Measurements from ENCODE around the gene ATF5.
"Not testable (repeated sequence)": the region's sequence is repeated elsewhere in the genome, so short reads cannot be mapped to it uniquely, and the experiment has no call there.

Gene ATF5

DNA sequence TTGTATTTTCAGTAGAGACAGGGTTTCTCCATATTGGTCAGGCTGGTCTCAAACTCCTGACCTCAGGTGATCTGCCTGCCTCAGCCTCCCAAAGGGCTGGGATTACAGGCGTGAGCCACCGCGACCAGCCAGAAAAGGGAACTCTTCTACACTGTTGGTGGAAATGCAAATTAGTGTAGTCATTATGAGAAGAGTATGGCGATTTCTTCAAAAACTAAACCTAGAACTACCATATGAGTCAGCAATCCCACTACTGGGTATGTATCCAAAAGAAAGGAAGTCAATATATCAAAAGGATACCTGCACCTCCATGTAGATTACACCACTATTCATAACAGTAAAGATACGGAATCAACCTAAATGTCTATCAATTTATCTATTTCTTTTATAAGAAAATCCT, 15.6 kb downstream of the ATF5 start:
- peak; percentile 86 for ATAC-seq

GRCh38 chr19:49946415-49946814, 17.4 kb downstream of the ATF5 start:
- Mint-ChIP-seq H3K27ac (no peak overlapping the region), H3K9me3 (peaks cover 3% of the 10 kb centered on the region), H3K36me3 (no peaks in the 10 kb centered on the region), H3K27me3 (peaks cover 65% of the 10 kb centered on the region), H3K4me3 (no peak overlapping the region), H3K4me1 (peaks cover 23% of the 10 kb centered on the region)
- ATAC-seq, result no peak

More for the DNA sequence above, 15.6 kb downstream of the ATF5 start:
- not testable (repeated sequence) for H3K4me3 Mint-ChIP-seq, H3K36me3 Mint-ChIP-seq, H3K9me3 Mint-ChIP-seq, H3K27ac Mint-ChIP-seq
- H3K27me3 Mint-ChIP-seq, result peaks cover 58% of the 10 kb centered on the region
- peaks cover 18% of the 10 kb centered on the region for H3K4me1 Mint-ChIP-seq

GRCh38 chr19:49949742-49950589, 21.0 kb downstream of the ATF5 start:
- peaks cover 30% of the 10 kb centered on the region for H3K4me1 Mint-ChIP-seq
- H3K9me3 Mint-ChIP-seq, result no peaks in the 10 kb centered on the region
- no peaks in the 10 kb centered on the region for H3K36me3 Mint-ChIP-seq
- H3K27me3 Mint-ChIP-seq, result peaks cover 73% of the 10 kb centered on the region
- no peak overlapping the region for H3K27ac Mint-ChIP-seq
- no peak overlapping the region for H3K4me3 Mint-ChIP-seq
- ATAC-seq, result no peak

DNA sequence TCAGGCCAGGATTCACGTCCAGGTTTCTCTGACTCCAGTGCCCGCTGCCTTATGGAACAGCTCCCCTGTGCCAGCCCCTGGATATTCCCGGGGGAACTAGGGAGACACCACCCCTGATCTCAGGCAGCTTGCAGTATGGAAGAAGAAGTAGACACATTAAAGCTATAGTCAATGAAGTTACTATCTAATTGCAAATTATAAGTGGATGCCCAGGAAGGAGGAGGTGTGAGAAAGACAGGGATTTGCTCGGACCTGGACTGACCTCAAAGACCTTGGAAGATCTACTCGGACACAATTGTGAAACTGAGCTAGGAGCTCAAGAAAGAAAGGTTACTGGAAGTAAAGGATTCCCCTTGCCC, 21.6 kb downstream of the ATF5 start:
- H3K27ac Mint-ChIP-seq, result no peak overlapping the region
- no peak overlapping the region for H3K4me3 Mint-ChIP-seq
- H3K27me3 Mint-ChIP-seq, result peaks cover 79% of the 10 kb centered on the region

DNA sequence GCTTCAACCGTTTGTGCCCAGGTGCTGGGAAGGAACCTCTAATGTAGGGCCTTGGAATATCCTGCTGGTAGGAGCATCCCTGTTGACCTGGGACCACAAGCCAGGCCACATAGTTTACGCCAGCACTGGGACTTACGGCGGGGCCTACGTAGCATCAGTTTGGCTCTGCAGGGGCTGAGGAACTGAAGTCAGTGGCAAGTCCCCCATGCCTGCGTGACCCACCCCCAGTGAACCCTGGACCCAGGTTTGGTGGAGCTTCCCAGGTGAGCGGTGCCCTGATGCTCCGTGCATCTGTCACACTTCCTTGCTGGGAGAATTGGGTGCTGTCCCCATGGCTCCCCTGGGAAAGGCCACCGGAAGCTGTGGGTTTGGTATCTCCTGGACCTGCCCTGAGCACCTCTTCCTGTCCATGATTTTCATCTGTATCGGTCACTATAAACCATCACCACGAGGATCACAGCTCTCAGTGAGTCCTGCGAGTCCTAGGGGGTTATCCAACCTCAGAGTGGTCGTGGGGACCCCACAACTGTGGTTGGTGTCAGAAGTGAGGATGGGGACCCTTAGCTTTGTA, 22.0 kb downstream of the ATF5 start:
- H3K27ac Mint-ChIP-seq, result no peak overlapping the region
- no peak for ATAC-seq
- H3K4me3 Mint-ChIP-seq, result no peak overlapping the region
- no peaks in the 10 kb centered on the region for H3K36me3 Mint-ChIP-seq
- no peaks in the 10 kb centered on the region for H3K9me3 Mint-ChIP-seq
- H3K27me3 Mint-ChIP-seq, result peaks cover 80% of the 10 kb centered on the region
- H3K4me1 Mint-ChIP-seq, result peaks cover 24% of the 10 kb centered on the region

More for the DNA sequence above, 21.6 kb downstream of the ATF5 start:
- no peak for ATAC-seq
- Mint-ChIP-seq H3K36me3 (no peaks in the 10 kb centered on the region), H3K4me1 (peaks cover 24% of the 10 kb centered on the region), H3K9me3 (no peaks in the 10 kb centered on the region)

GRCh38 chr19:49951806-49952478, 22.9 kb downstream of the ATF5 start:
- no peaks in the 10 kb centered on the region for H3K36me3 Mint-ChIP-seq
- peaks cover 71% of the 10 kb centered on the region for H3K27me3 Mint-ChIP-seq
- no peak for ATAC-seq
- no peak overlapping the region for H3K4me3 Mint-ChIP-seq
- peaks cover 24% of the 10 kb centered on the region for H3K4me1 Mint-ChIP-seq
- no peaks in the 10 kb centered on the region for H3K9me3 Mint-ChIP-seq
- H3K27ac Mint-ChIP-seq, result no peak overlapping the region

- Mint-ChIP-seq H3K27ac (no peak overlapping the region), H3K27me3 (peaks cover 70% of the 10 kb centered on the region), H3K36me3 (no peaks in the 10 kb centered on the region), H3K9me3 (no peaks in the 10 kb centered on the region), H3K4me1 (peaks cover 24% of the 10 kb centered on the region), H3K4me3 (no peak overlapping the region)
- no peak for ATAC-seq
These were observed 23.5 kb downstream of the ATF5 start for GRCh38 chr19:49952479-49952836.

- Mint-ChIP-seq H3K27me3 (peaks cover 69% of the 10 kb centered on the region), H3K4me1 (peaks cover 24% of the 10 kb centered on the region), H3K27ac (no peak overlapping the region), H3K36me3 (no peaks in the 10 kb centered on the region), H3K9me3 (no peaks in the 10 kb centered on the region), H3K4me3 (no peak overlapping the region)
- ATAC-seq, result no peak
These were observed 23.9 kb downstream of the ATF5 start for GRCh38 chr19:49952906-49953305.

DNA sequence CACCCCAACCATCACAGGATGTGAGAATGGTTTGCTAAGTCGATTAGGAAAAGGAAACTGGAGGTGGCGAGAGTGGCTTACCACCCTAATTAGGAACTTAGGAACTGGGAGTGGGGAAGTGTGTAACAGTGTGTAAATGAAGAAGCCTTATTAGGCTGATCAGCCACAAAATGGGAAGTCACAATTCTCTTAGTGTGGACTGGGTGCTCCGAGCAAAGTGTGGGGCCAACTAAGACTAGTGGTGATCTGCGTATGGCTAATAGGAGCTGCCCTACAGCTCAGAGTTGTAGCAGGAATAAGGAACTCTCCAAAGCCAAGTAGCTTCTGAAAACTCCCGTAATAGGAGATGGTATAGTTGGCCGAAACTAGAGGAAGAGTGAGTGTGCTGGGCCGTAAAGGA, 24.4 kb downstream of the ATF5 start:
- Mint-ChIP-seq H3K9me3 (no peaks in the 10 kb centered on the region), H3K36me3 (no peaks in the 10 kb centered on the region), H3K4me1 (peaks cover 24% of the 10 kb centered on the region), H3K27me3 (peaks cover 69% of the 10 kb centered on the region), H3K4me3 (no peak overlapping the region), H3K27ac (no peak overlapping the region)
- no peak for ATAC-seq

GRCh38 chr19:49954092-49954829, 25.3 kb downstream of the ATF5 start:
- peaks cover 63% of the 10 kb centered on the region for H3K27me3 Mint-ChIP-seq
- H3K27ac Mint-ChIP-seq, result no peak overlapping the region
- H3K9me3 Mint-ChIP-seq, result no peaks in the 10 kb centered on the region
- H3K4me3 Mint-ChIP-seq, result no peak overlapping the region
- ATAC-seq, result no peak
- H3K4me1 Mint-ChIP-seq, result peaks cover 24% of the 10 kb centered on the region
- no peaks in the 10 kb centered on the region for H3K36me3 Mint-ChIP-seq

GRCh38 chr19:49954933-49955332, 25.9 kb downstream of the ATF5 start:
- H3K27me3 Mint-ChIP-seq, result peaks cover 56% of the 10 kb centered on the region

GRCh38 chr19:49956115-49956495, 27.1 kb downstream of the ATF5 start:
- H3K9me3 Mint-ChIP-seq, result no peaks in the 10 kb centered on the region
- H3K27ac Mint-ChIP-seq, result no peak overlapping the region
- peaks cover 23% of the 10 kb centered on the region for H3K4me1 Mint-ChIP-seq
- H3K36me3 Mint-ChIP-seq, result no peaks in the 10 kb centered on the region
- H3K27me3 Mint-ChIP-seq, result peaks cover 44% of the 10 kb centered on the region
- no peak overlapping the region for H3K4me3 Mint-ChIP-seq
- ATAC-seq, result no peak

More at GRCh38 chr19:49954933-49955332, 25.9 kb downstream of the ATF5 start:
- Mint-ChIP-seq H3K4me1 (peaks cover 24% of the 10 kb centered on the region), H3K27ac (no peak overlapping the region), H3K4me3 (no peak overlapping the region), H3K9me3 (no peaks in the 10 kb centered on the region), H3K36me3 (no peaks in the 10 kb centered on the region)
- ATAC-seq, result no peak

GRCh38 chr19:49957262-49957915, 28.4 kb downstream of the ATF5 start:
- Mint-ChIP-seq H3K36me3 (no peaks in the 10 kb centered on the region), H3K4me3 (no peak overlapping the region), H3K27me3 (peaks cover 36% of the 10 kb centered on the region), H3K27ac (no peak overlapping the region), H3K4me1 (peaks cover 19% of the 10 kb centered on the region), H3K9me3 (no peaks in the 10 kb centered on the region)
- ATAC-seq, result no peak

- ATAC-seq, H3K4me3 Mint-ChIP-seq, H3K36me3 Mint-ChIP-seq, H3K9me3 Mint-ChIP-seq, H3K27ac Mint-ChIP-seq: not testable (repeated sequence)
- Mint-ChIP-seq H3K27me3 (peaks cover 36% of the 10 kb centered on the region), H3K4me1 (peaks cover 13% of the 10 kb centered on the region)
These were observed 29.1 kb downstream of the ATF5 start for GRCh38 chr19:49958144-49958543.

DNA sequence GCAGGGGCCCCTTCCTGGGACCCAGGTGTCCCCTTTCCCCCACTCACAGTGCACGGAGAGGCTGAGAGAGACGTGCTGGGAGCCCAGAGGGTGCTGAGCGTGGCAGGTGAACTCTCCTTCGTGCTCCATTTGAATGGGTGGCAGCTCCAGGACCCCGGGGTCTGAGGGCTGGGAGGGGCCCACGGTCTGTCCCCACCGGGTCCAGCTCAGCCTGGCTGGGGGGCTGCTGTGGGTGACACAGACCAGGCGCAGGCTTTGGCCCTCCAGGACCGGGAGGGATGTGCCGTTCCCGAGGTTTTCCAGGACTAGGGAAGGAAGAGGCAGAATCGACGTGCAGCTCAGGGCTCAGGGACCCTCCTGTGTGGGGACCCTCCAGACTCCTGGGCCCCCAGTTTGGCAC, 29.6 kb downstream of the ATF5 start:
- not testable (repeated sequence) for H3K27ac Mint-ChIP-seq, H3K4me3 Mint-ChIP-seq, H3K36me3 Mint-ChIP-seq, H3K4me1 Mint-ChIP-seq, H3K9me3 Mint-ChIP-seq
- peak; percentile 39 for ATAC-seq
- H3K27me3 Mint-ChIP-seq, result peaks cover 31% of the 10 kb centered on the region
